Measurements from ENCODE around the gene FGF5.

Gene FGF5

DNA sequence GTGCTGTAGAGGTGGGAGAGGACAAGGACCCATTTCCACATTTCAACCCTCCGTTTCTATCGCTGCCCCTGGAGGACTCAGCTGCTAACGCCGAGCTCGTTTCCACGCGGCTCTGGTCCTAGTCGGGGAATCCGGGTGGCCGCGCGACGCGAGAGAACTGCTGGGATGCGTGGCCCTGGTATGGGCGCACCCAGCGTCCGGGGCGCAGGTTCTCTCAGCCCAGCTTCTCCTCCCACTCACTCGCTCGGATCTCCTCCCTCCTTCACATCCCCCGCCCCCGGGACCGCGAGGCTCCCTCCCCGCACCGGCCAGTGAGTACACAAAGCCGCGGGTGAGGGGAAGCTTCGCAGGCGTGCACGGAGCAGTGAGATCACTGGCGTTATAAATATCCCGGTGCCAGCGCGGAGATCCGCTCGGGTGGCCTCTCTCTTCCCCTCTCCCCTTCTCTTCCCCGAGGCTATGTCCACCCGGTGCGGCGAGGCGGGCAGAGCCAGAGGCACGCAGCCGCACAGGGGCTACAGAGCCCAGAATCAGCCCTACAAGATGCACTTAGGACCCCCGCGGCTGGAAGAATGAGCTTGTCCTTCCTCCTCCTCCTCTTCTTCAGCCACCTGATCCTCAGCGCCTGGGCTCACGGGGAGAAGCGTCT, at the start of gene FGF5:
Gene FGF5 (plus strand): TSS at position 412 of the 649 bp plus-strand sequence. CDS start 161 bp downstream, at position 573.
- peak; percentile 41 for DNase-seq (ENCODE audit: low spot score)
- in situ Hi-C loops (cut with MboI; ENCODE audit: low sequenced_read_pairs, unreplicated experiment), result no loop called here

GRCh38 chr4:80219301-80220025, 47.0 kb upstream of the FGF5 start:
- in situ Hi-C loops (cut with MboI; ENCODE audit: low sequenced_read_pairs, unreplicated experiment), result no loop called here

More for the DNA sequence above, at the start of gene FGF5:
- TF ChIP-seq CTCF (IDR thresholded peaks at IDR 0.05; ENCODE audit: borderline replicate concordance, control extremely low read depth, extremely low read depth, insufficient read depth, missing control alignments), result no peak

GRCh38 chr4:80220711-80221110, 45.8 kb upstream of the FGF5 start:
- in situ Hi-C loops (cut with MboI; ENCODE audit: low sequenced_read_pairs, unreplicated experiment), result no loop called here
- no peak for TF ChIP-seq CTCF (IDR thresholded peaks at IDR 0.05; ENCODE audit: borderline replicate concordance, control extremely low read depth, extremely low read depth, insufficient read depth, missing control alignments)
- DNase-seq (ENCODE audit: low spot score), result no peak

More at GRCh38 chr4:80219301-80220025, 47.0 kb upstream of the FGF5 start:
- no peak for DNase-seq (ENCODE audit: low spot score)
- TF ChIP-seq CTCF (IDR thresholded peaks at IDR 0.05; ENCODE audit: borderline replicate concordance, control extremely low read depth, extremely low read depth, insufficient read depth, missing control alignments), result no peak

- in situ Hi-C loops (cut with MboI; ENCODE audit: low sequenced_read_pairs, unreplicated experiment), result no loop called here
Measured at GRCh38 chr4:80221161-80221560, 45.3 kb upstream of the FGF5 start.

GRCh38 chr4:80225595-80225994, 40.9 kb upstream of the FGF5 start:
- no peak for TF ChIP-seq CTCF (IDR thresholded peaks at IDR 0.05; ENCODE audit: borderline replicate concordance, control extremely low read depth, extremely low read depth, insufficient read depth, missing control alignments)

More at GRCh38 chr4:80221161-80221560, 45.3 kb upstream of the FGF5 start:
- DNase-seq (ENCODE audit: low spot score), result no peak
- no peak for TF ChIP-seq CTCF (IDR thresholded peaks at IDR 0.05; ENCODE audit: borderline replicate concordance, control extremely low read depth, extremely low read depth, insufficient read depth, missing control alignments)

DNA sequence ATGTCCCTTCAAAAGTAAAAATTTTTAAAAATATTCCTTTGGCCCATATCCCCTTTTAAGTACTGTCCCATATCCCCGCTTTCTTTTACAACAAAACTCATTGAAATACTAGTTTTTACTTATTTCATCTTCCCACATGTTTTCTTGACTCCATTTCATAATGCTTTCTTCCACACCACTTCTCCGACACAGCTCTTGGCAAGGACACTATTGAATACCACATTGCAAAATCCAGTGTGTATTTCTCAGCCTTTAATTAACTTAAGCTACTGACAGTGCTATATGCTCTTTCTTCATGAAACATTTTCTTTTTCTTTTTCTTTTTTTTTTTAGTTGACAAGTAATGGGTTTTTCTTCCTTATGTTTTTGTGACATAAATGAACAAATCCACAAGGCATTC, 40.4 kb upstream of the FGF5 start:
- in situ Hi-C loops (cut with MboI; ENCODE audit: low sequenced_read_pairs, unreplicated experiment), result no loop called here
- no peak for DNase-seq (ENCODE audit: low spot score)

More at GRCh38 chr4:80225595-80225994, 40.9 kb upstream of the FGF5 start:
- in situ Hi-C loops (cut with MboI; ENCODE audit: low sequenced_read_pairs, unreplicated experiment), result no loop called here
- no peak for DNase-seq (ENCODE audit: low spot score)

More for the DNA sequence above, 40.4 kb upstream of the FGF5 start:
- TF ChIP-seq CTCF (IDR thresholded peaks at IDR 0.05; ENCODE audit: borderline replicate concordance, control extremely low read depth, extremely low read depth, insufficient read depth, missing control alignments), result no peak

Measured in GM13976 (cell line).